GM18519 (cell line): ENCODE measurements around the gene NEB.
"Not testable (repeated sequence)": the region's sequence is repeated elsewhere in the genome, so short reads cannot be mapped to it uniquely, and the experiment has no call there.

Experiments used
- ATAC-seq: cut with Tn5 transposase; IDR thresholded peaks from one replicate; pipeline ENCODE4 v1.9.1; 2021; ENCODE audit warnings: mild to moderate bottlenecking, moderate library complexity; ENCODE audit not compliant: unreplicated experiment, low FRiP score

The NEB gene

GRCh38 chr2:151619337-151619989 is 114.8 kb downstream of the NEB start:
- ATAC-seq, result no peak

- ATAC-seq, result no peak
Measured at GRCh38 chr2:151616760-151617339, 117.4 kb downstream of the NEB start.

GRCh38 chr2:151614606-151615306 is 119.5 kb downstream of the NEB start:
- no peak for ATAC-seq

GRCh38 chr2:151614159-151614558 is 120.1 kb downstream of the NEB start:
- no peak for ATAC-seq

- no peak for ATAC-seq
Measured at GRCh38 chr2:151611351-151611750, 122.9 kb downstream of the NEB start.

- no peak for ATAC-seq
Measured at GRCh38 chr2:151610310-151610709, 124.0 kb downstream of the NEB start.

- ATAC-seq, result no peak
Measured at GRCh38 chr2:151609705-151610104, 124.6 kb downstream of the NEB start.

GRCh38 chr2:151607459-151608424 is 126.5 kb downstream of the NEB start:
- ATAC-seq, result not testable (repeated sequence)

- not testable (repeated sequence) for ATAC-seq
Measured at GRCh38 chr2:151603530-151603929, 130.7 kb downstream of the NEB start.

GRCh38 chr2:151602402-151602801 is 131.9 kb downstream of the NEB start:
- not testable (repeated sequence) for ATAC-seq

- ATAC-seq, result not testable (repeated sequence)
Measured at GRCh38 chr2:151601803-151602202, 132.5 kb downstream of the NEB start.

GRCh38 chr2:151596903-151597608 is 137.2 kb downstream of the NEB start:
- ATAC-seq, result not testable (repeated sequence)

GRCh38 chr2:151591908-151592255 is 142.4 kb downstream of the NEB start:
- ATAC-seq, result not testable (repeated sequence)

- ATAC-seq, result not testable (repeated sequence)
Measured at GRCh38 chr2:151591250-151591907, 142.9 kb downstream of the NEB start.

GRCh38 chr2:151581300-151581699 is 153.0 kb downstream of the NEB start:
- not testable (repeated sequence) for ATAC-seq

- ATAC-seq, result peak; percentile 53
Measured at GRCh38 chr2:151580697-151581096, 153.6 kb downstream of the NEB start.

GRCh38 chr2:151577116-151577515 is 157.2 kb downstream of the NEB start:
- no peak for ATAC-seq

GRCh38 chr2:151576080-151576479 is 158.2 kb downstream of the NEB start:
- no peak for ATAC-seq

- ATAC-seq, result no peak
Measured at GRCh38 chr2:151575338-151575737, 158.9 kb downstream of the NEB start.

GRCh38 chr2:151570191-151570590 is 164.1 kb downstream of the NEB start:
- ATAC-seq, result no peak
